ENCODE measurements around the gene GON7.

Gene GON7

GRCh38 chr14:93219103-93219726 is 12.3 kb upstream of the GON7 start:
- H3K9me3 Mint-ChIP-seq: no peaks in the 10 kb centered on the region
- peaks cover 10% of the 10 kb centered on the region for H3K4me1 Mint-ChIP-seq (ENCODE audit: low read depth)
- H3K27ac Mint-ChIP-seq: no peak overlapping the region
- peaks cover 66% of the 10 kb centered on the region for H3K36me3 Mint-ChIP-seq (ENCODE audit: low read depth)
- H3K27me3 Mint-ChIP-seq: no peaks in the 10 kb centered on the region
- H3K4me3 Mint-ChIP-seq: no peak overlapping the region

- Mint-ChIP-seq H3K27me3 (no peaks in the 10 kb centered on the region), H3K27ac (no peak overlapping the region), H3K9me3 (no peaks in the 10 kb centered on the region), H3K4me3 (no peak overlapping the region), H3K36me3 (ENCODE audit: low read depth) (peaks cover 58% of the 10 kb centered on the region), H3K4me1 (ENCODE audit: low read depth) (peaks cover 2% of the 10 kb centered on the region)
Observed at GRCh38 chr14:93214598-93214997, 7.7 kb upstream of the GON7 start.

- Mint-ChIP-seq H3K27ac (no peak overlapping the region), H3K4me3 (no peak overlapping the region), H3K36me3 (ENCODE audit: low read depth) (peaks cover 56% of the 10 kb centered on the region), H3K4me1 (ENCODE audit: low read depth) (peaks cover 20% of the 10 kb centered on the region), H3K27me3 (no peaks in the 10 kb centered on the region), H3K9me3 (no peaks in the 10 kb centered on the region)
Observed at GRCh38 chr14:93212432-93212831, 5.6 kb upstream of the GON7 start.

- H3K27me3 Mint-ChIP-seq: no peaks in the 10 kb centered on the region
- H3K4me1 Mint-ChIP-seq (ENCODE audit: low read depth): peaks cover 56% of the 10 kb centered on the region
- peak overlapping the region; percentile 82 for H3K27ac Mint-ChIP-seq
- peak overlapping the region; percentile 95 for H3K4me3 Mint-ChIP-seq
- peaks cover 42% of the 10 kb centered on the region for H3K36me3 Mint-ChIP-seq (ENCODE audit: low read depth)
- no peaks in the 10 kb centered on the region for H3K9me3 Mint-ChIP-seq
Observed at GRCh38 chr14:93207468-93208308, 823 bp upstream of the GON7 start.

GRCh38 chr14:93201155-93201704 is 5.6 kb downstream of the GON7 start:
- Mint-ChIP-seq H3K27me3 (no peaks in the 10 kb centered on the region), H3K27ac (no peak overlapping the region), H3K4me1 (ENCODE audit: low read depth) (peaks cover 32% of the 10 kb centered on the region), H3K36me3 (ENCODE audit: low read depth) (peaks cover 38% of the 10 kb centered on the region), H3K4me3 (no peak overlapping the region), H3K9me3 (no peaks in the 10 kb centered on the region)

- Mint-ChIP-seq H3K27me3 (no peaks in the 10 kb centered on the region), H3K27ac (no peak overlapping the region), H3K4me1 (ENCODE audit: low read depth) (peaks cover 26% of the 10 kb centered on the region), H3K36me3 (ENCODE audit: low read depth) (peaks cover 38% of the 10 kb centered on the region), H3K4me3 (no peak overlapping the region), H3K9me3 (no peaks in the 10 kb centered on the region)
Observed at GRCh38 chr14:93200553-93200952, 6.3 kb downstream of the GON7 start.

GRCh38 chr14:93199031-93199430 is 7.8 kb downstream of the GON7 start:
- H3K4me3 Mint-ChIP-seq: no peak overlapping the region
- H3K4me1 Mint-ChIP-seq (ENCODE audit: low read depth): peaks cover 12% of the 10 kb centered on the region
- H3K9me3 Mint-ChIP-seq: no peaks in the 10 kb centered on the region
- H3K27ac Mint-ChIP-seq: no peak overlapping the region
- peaks cover 29% of the 10 kb centered on the region for H3K36me3 Mint-ChIP-seq (ENCODE audit: low read depth)
- H3K27me3 Mint-ChIP-seq: no peaks in the 10 kb centered on the region

- Mint-ChIP-seq H3K4me1 (ENCODE audit: low read depth) (no peaks in the 10 kb centered on the region), H3K9me3 (no peaks in the 10 kb centered on the region), H3K36me3 (ENCODE audit: low read depth) (peaks cover 28% of the 10 kb centered on the region), H3K27me3 (no peaks in the 10 kb centered on the region), H3K27ac (no peak overlapping the region), H3K4me3 (no peak overlapping the region)
Observed at GRCh38 chr14:93195316-93195999, 11.4 kb downstream of the GON7 start.

GRCh38 chr14:93186956-93187355 is 19.9 kb downstream of the GON7 start:
- peak overlapping the region; percentile 80 for H3K27ac Mint-ChIP-seq
- H3K9me3 Mint-ChIP-seq: no peaks in the 10 kb centered on the region
- H3K4me1 Mint-ChIP-seq (ENCODE audit: low read depth): peaks cover 40% of the 10 kb centered on the region
- no peaks in the 10 kb centered on the region for H3K27me3 Mint-ChIP-seq
- H3K4me3 Mint-ChIP-seq: no peak overlapping the region
- H3K36me3 Mint-ChIP-seq (ENCODE audit: low read depth): peaks cover 45% of the 10 kb centered on the region

GRCh38 chr14:93186466-93186865 is 20.4 kb downstream of the GON7 start:
- Mint-ChIP-seq H3K27me3 (no peaks in the 10 kb centered on the region), H3K27ac (peak overlapping the region; percentile 80), H3K4me1 (ENCODE audit: low read depth) (peaks cover 43% of the 10 kb centered on the region), H3K36me3 (ENCODE audit: low read depth) (peaks cover 49% of the 10 kb centered on the region), H3K4me3 (peak overlapping the region; percentile 76), H3K9me3 (no peaks in the 10 kb centered on the region)

GRCh38 chr14:93185349-93185720 is 21.5 kb downstream of the GON7 start:
- H3K4me1 Mint-ChIP-seq (ENCODE audit: low read depth): peaks cover 43% of the 10 kb centered on the region
- peaks cover 44% of the 10 kb centered on the region for H3K36me3 Mint-ChIP-seq (ENCODE audit: low read depth)
- peak overlapping the region; percentile 91 for H3K27ac Mint-ChIP-seq
- H3K27me3 Mint-ChIP-seq: no peaks in the 10 kb centered on the region
- no peaks in the 10 kb centered on the region for H3K9me3 Mint-ChIP-seq
- H3K4me3 Mint-ChIP-seq: peak overlapping the region; percentile 94

- Mint-ChIP-seq H3K4me1 (ENCODE audit: low read depth) (peaks cover 43% of the 10 kb centered on the region), H3K4me3 (peak within 1 kb of the TSS; percentile 94)
Observed at GRCh38 chr14:93184391-93185348, 22.2 kb downstream of the GON7 start, which contains the start of the genes LYSET and MOAP1. Gene LYSET, plus strand, starts transcription at chr14:93185317. Its CDS starts 89 bp downstream, at chr14:93185406. Gene MOAP1, minus strand, starts transcription at chr14:93184897. Its CDS starts 655 bp downstream, at chr14:93184242.

GRCh38 chr14:93183596-93184317 is 23.1 kb downstream of the GON7 start:
- Mint-ChIP-seq H3K4me3 (peak overlapping the region; percentile 91), H3K27ac (peak overlapping the region; percentile 90), H3K27me3 (no peaks in the 10 kb centered on the region), H3K4me1 (ENCODE audit: low read depth) (peaks cover 43% of the 10 kb centered on the region), H3K36me3 (ENCODE audit: low read depth) (peaks cover 33% of the 10 kb centered on the region), H3K9me3 (no peaks in the 10 kb centered on the region)

More at GRCh38 chr14:93184391-93185348, 22.2 kb downstream of the GON7 start, which contains the start of the genes LYSET and MOAP1:
- peaks cover 40% of the 10 kb centered on the region for H3K36me3 Mint-ChIP-seq (ENCODE audit: low read depth)
- no peaks in the 10 kb centered on the region for H3K27me3 Mint-ChIP-seq
- peak within 1 kb of the TSS; percentile 91 for H3K27ac Mint-ChIP-seq
- no peaks in the 10 kb centered on the region for H3K9me3 Mint-ChIP-seq

All from stimulated activated naive CD8-positive, alpha-beta T cell treated with anti-CD3 and anti-CD28 coated beads, Interleukin-15, Interleukin-2, amounts not matched to agents 100 ng/mL and 50 ng/mL, for 24 hours (primary cell).